TTC549 (cell line): ENCODE data around the gene EDDM13.
"Not testable (repeated sequence)": the region's sequence is repeated elsewhere in the genome, so short reads cannot be mapped to it uniquely, and the experiment has no call there.

ENCODE experiments used
- FAIRE-seq: peaks from 2 replicates; lab custom pipeline; 2012; peaks lifted over from hg19 to GRCh38; lab: Jason Lieb, UNC

EDDM13 gene

DNA sequence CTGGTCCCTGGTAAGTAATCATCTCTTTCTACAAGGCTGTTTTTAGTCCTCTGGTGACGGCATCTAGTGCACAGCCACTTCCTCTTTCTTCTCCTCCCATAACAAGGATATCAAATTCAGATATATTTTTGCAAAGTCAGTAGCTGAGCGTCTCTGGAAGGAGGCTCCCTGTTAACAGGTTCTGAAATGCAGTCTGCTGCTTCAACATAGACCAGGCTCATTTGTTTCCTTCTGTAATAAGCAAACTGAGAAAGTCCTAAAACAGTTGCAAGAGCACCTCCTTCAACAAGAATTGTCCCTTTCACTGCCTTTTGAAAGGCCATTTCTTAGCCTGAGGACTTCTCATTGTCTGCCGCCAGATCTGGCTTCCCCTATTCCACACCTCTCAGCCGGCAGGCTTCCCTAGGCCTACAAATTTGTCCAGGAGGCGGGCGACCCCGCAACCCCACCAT is 49.5 kb downstream of the EDDM13 start:
- no peak for FAIRE-seq

- FAIRE-seq = no peak
These were observed 51.9 kb downstream of the EDDM13 start for GRCh38 chr19:56324436-56324835.

DNA sequence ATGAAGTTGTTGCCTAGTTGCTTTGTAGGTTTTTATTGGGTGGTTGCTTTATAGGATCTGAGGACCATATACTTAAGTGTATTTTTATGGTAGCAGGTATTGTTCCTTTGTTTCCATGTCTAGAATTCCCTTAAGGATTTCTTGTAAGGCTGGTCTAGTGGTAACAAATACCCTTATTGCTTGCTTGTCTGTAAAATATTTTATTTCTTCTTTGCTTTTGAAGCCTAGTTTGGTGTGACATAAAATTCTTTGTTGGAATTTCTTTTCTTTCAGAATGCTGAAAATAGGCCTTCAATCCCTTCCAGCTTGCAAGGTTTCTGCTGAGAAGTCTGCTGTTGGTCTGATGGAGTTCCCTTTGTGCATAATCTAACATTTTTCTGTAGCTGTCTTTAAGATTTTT is 60.1 kb downstream of the EDDM13 start:
- FAIRE-seq = no peak

- FAIRE-seq = peak; percentile 36
These were observed 61.0 kb downstream of the EDDM13 start for GRCh38 chr19:56333506-56333905.

DNA sequence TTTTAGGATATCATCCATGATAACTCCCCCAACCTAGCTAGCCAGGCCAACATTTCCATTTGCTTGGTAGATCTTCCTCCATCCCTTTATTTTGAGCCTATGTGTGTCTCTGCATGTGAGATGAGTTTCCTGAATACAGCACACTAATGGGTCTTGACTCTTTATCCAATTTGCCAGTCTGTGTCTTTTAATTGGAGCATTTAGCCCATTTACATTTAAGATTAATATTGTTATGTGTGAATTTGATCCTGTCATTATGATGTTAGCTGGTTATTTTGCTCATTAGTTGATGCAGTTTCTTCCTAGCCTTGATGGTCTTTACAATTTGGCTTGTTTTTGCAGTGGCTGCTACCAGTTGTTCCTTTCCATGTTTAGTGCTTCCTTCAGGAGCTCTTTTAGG is 62.8 kb downstream of the EDDM13 start:
- FAIRE-seq = not testable (repeated sequence)

DNA sequence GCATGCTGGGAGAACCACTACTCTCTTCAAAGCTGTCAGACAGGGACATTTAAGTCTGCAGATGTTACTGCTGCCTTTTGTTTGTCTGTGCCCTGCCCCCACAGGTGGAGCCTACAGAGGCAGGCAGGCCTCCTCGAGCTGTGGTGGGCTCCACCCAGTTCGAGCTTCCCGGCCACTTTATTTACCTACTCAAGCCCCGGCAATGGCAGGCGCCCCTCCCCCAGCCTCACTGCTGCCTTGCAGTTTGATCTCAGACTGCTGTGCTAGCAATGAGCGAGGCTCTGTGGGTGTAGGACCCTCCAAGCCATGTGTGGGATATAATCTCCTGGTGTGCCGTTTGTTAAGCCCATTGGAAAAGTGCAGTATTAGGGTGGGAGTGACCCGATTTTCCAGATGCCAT is 64.5 kb downstream of the EDDM13 start:
- not testable (repeated sequence) for FAIRE-seq

GRCh38 chr19:56339031-56339430 is 66.5 kb downstream of the EDDM13 start:
- FAIRE-seq = not testable (repeated sequence)

GRCh38 chr19:56341948-56342347 is 69.4 kb downstream of the EDDM13 start:
- FAIRE-seq = peak; percentile 60

DNA sequence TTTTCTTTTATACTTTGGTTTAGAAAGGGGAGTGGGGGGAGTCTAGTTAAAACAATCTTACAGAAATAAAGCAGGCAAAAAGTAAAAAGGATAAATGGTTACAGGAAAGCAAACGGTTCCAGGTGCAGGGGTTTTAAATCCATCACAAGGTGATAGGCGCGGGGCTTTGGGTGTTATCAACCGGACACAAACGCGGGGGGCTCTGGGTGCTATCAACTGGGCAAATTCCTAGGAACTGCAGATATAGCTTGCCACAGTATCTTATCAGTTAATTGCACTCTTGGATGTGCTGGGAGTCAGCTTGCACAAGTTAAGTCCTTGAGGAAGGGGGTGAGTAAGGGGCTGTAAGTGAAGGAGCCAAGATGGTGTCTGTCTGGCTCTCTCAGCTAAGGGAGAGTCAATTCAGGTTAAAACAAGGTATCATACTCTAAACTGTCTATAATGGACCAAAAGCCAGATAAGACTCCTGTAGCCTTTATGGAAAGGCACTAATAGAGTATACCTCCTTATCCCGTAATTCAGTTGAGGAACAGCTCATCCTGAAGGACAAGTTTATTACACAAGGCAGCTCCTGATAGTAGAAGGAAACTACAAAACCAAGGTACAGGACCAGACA is 74.7 kb downstream of the EDDM13 start:
- no peak for FAIRE-seq

DNA sequence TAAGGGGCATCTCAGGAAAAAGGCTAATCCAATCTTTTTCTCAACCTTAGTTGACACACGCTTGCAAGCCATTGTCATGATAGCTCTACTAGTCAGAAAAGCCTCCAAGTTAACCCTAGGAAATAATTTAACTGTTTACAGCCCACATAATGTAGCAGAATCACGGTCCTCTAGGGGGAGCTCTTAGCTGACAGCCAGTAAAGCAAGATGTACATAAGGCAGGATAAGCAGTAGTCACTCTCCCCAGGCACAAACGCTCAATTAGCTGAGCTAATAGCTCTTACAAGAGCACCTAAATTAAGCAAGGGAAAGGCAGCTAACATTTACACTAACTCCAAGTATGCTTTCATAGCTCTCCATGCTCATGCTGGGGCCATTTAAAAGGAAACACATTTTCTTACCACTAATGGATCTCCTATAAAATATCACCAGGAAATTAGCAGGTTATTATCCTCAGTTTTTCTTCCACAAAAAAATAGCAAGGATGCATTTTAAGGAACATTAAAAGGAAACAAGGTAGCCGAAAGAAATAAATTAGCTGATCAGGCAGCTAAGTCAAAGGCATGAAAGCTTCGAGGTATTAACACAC is 75.8 kb downstream of the EDDM13 start:
- FAIRE-seq = no peak

DNA sequence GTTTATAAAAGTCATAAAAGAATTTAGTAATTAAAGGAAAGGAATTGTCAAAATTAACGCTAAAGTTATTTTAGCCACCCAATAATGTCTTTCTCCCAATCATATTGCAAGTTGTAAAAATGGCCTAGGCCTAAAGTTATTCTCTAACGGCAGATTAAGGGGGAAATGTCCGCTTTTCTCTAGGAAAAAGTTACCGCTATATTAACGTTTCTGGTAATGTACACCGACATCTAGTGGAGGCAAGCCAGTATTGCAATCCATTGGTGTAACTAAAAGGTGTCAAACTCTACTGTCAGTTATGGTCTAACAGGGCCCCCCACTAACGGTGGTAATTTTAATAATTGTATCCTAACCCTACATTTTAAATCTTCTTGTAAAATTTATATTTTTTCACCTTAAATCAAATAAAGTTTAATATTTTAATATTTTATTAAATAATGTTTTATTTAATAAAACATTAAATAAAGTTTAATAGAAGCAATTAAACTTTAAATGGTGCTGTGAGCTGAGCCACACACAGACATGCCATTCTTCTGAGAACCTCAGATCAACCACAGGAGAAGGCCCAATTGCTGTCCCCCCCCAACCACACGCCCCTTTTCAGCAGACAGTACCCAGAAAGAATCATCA is 78.0 kb downstream of the EDDM13 start:
- peak; percentile 60 for FAIRE-seq

DNA sequence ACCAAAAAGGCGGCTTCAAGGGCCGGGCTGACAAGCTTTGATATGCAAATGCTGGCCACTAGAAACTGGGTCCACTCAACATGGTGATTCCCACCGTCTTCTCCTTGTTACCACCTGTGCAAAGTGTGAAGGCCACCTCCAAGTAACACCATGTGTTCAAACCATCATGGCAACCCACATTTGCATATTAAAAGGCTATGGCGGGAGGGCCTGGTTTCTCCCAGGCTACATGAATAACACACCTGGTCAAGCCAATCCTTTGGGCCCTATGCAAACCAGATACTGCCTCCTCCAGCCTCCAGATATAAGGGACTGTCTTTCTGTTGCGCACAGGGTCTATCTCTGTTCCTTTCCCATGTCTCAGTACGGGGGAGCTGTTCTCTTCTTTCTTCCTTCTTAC is 78.7 kb downstream of the EDDM13 start:
- FAIRE-seq = no peak

DNA sequence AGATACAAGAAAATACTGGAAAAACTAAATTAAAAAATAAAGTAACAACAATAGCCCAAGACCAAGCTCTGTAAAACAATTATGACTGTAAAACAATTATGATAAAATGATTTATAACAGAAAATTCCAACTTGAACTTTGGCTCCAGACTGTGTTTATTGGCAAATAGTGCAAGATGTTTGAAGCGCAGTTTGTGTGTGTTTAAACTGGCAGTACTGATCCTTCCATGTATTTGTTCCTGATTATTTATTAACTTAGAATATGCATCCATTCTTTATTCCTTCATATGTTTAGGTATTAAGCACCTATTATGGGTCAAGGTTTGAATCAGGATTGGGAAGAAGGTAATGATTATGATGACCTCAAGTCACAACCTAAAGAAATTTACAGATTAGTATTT is 83.0 kb downstream of the EDDM13 start:
- FAIRE-seq = no peak

DNA sequence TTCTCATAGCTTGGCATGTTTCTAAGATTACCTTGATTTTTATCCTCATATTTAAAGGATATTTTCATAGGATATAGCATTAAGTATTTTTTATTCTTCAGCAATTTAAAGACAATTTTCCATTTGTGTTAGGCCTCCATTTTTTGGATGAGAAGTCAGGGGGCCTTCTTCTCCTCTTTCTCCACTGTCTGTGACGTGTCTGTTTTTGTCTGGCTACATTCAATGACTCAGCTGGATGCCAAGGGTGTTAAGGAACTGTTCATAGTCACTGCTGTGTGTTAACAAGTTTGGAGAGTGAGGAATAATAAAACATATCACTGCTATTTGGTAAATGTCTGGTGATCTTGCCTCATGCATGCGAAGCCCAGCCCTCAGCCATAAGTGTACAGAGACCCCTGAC is 84.4 kb downstream of the EDDM13 start:
- FAIRE-seq = no peak
